WERI-Rb-1 (cell line): Measurements from ENCODE around the gene SGPL1.

ENCODE experiments used
- DNase-seq: peaks from one replicate; pipeline ENCODE4 v3.0.0-alpha.2; 2020
- H3K27ac ChIP-seq: fragments of 250-450 bp; sonication (Bioruptor Pico); 2 replicates; pipeline ENCODE4 v1.5.1; 2020; ENCODE audit warnings: mild to moderate bottlenecking, moderate library complexity
- H3K27me3 ChIP-seq: fragments of 250-450 bp; sonication (Bioruptor Pico); 2 replicates; pipeline ENCODE4 v1.5.1; 2021; ENCODE audit warnings: mild to moderate bottlenecking, low read depth, moderate library complexity; ENCODE audit not compliant: insufficient read depth, severe bottlenecking
- H3K36me3 ChIP-seq: fragments of 250-450 bp; sonication (Bioruptor Pico); 2 replicates; pipeline ENCODE4 v1.5.1; 2020; ENCODE audit warnings: mild to moderate bottlenecking, moderate library complexity
- H3K4me3 ChIP-seq: 2 replicates; pipeline ENCODE4 v1.5.1; 2011; ENCODE audit warnings: low read depth, mild to moderate bottlenecking, control low read depth, low read length
- H3K9me3 ChIP-seq: fragments of 250-450 bp; sonication (Bioruptor Pico); 2 replicates; pipeline ENCODE4 v1.5.1; 2021; ENCODE audit warnings: mild to moderate bottlenecking, moderate library complexity; ENCODE audit not compliant: severe bottlenecking
- CTCF ChIP-seq: IDR thresholded peaks from 2 replicates; pipeline ENCODE4 v1.5.1; 2011; ENCODE audit warnings: low read depth, mild to moderate bottlenecking, control low read depth, inconsistent platforms, low read length

The SGPL1 gene

GRCh38 chr10:70832852-70833528 lies 17.2 kb downstream of the SGPL1 start:
- no peak for TF ChIP-seq CTCF
- DNase-seq, result no peak
- peaks cover 14% of the 10 kb centered on the region for H3K36me3 ChIP-seq
- no peak overlapping the region for H3K27ac ChIP-seq
- H3K27me3 ChIP-seq, result no peaks in the 10 kb centered on the region
- H3K9me3 ChIP-seq, result no peaks in the 10 kb centered on the region
- H3K4me3 ChIP-seq, result no peak overlapping the region

GRCh38 chr10:70833601-70834000 lies 17.9 kb downstream of the SGPL1 start:
- Histone ChIP-seq H3K27me3 (no peaks in the 10 kb centered on the region), H3K4me3 (no peak overlapping the region), H3K9me3 (no peaks in the 10 kb centered on the region), H3K27ac (no peak overlapping the region), H3K36me3 (peaks cover 18% of the 10 kb centered on the region)
- TF ChIP-seq CTCF, result no peak
- no peak for DNase-seq

GRCh38 chr10:70834021-70834420 lies 18.3 kb downstream of the SGPL1 start:
- no peak overlapping the region for H3K27ac ChIP-seq
- H3K9me3 ChIP-seq, result no peaks in the 10 kb centered on the region
- DNase-seq, result no peak
- no peak for TF ChIP-seq CTCF
- peaks cover 21% of the 10 kb centered on the region for H3K36me3 ChIP-seq
- no peak overlapping the region for H3K4me3 ChIP-seq
- H3K27me3 ChIP-seq, result no peaks in the 10 kb centered on the region

GRCh38 chr10:70834441-70835151 lies 18.8 kb downstream of the SGPL1 start:
- no peak for TF ChIP-seq CTCF
- H3K4me3 ChIP-seq, result no peak overlapping the region
- H3K27ac ChIP-seq, result no peak overlapping the region
- DNase-seq, result no peak
- peaks cover 21% of the 10 kb centered on the region for H3K36me3 ChIP-seq
- no peaks in the 10 kb centered on the region for H3K27me3 ChIP-seq
- H3K9me3 ChIP-seq, result no peaks in the 10 kb centered on the region

- H3K36me3 ChIP-seq, result peaks cover 15% of the 10 kb centered on the region
- TF ChIP-seq CTCF, result no peak
- H3K4me3 ChIP-seq, result no peak overlapping the region
- no peaks in the 10 kb centered on the region for H3K9me3 ChIP-seq
- H3K27me3 ChIP-seq, result no peaks in the 10 kb centered on the region
- H3K27ac ChIP-seq, result no peak overlapping the region
- no peak for DNase-seq
These were observed 20.6 kb downstream of the SGPL1 start for GRCh38 chr10:70836319-70836718.
